NCI-H510A treated with DMSO at 0.1 percent for 48 hours (cell line): ENCODE measurements around the gene ADPRS.

Source experiments
- DNase-seq: peaks from one replicate; lab custom pipeline; 2025; lab: John Stamatoyannopoulos, UW

Gene ADPRS

GRCh38 chr1:36088577-36089392 is at the start of gene ADPRS:
Gene ADPRS (plus strand): TSS chr1:36088892. CDS start chr1:36088905, 13 bp downstream.
- peak; percentile 99 for DNase-seq

DNA sequence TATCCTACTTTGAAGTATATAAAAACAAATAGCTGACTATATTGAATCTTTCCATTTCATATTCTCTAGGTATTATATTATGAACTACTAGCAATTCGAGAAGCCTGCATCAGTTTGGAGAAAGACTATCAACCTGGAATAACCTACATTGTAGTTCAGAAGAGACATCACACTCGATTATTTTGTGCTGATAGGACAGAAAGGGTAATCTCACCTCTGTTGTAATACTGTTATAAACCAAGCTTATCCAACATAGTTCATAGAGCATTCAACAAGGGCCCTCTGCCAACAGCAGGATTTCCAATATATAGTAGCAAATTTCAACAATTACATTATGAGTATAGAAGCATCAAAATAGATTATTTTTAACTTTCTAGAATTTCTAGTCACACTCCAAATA is 48.5 kb upstream of the ADPRS start:
- no peak for DNase-seq

DNA sequence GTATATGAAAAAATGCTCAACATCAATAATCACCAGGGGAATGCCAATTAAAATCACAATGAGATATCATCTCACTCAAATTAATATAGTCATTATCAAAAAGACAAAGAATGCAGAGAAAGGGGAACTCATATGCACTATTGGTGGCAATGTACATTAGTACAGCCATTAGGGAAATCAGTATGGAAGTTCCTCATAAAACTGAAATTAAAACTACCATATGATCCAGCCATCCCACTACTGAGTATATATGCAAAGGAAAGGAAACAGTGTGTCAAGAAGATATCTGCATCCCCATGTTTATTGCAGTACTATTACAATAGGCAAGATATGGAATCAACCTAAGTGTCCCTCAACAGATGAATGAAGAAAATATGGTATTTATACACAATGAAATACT is 36.9 kb upstream of the ADPRS start:
- DNase-seq = no peak

DNA sequence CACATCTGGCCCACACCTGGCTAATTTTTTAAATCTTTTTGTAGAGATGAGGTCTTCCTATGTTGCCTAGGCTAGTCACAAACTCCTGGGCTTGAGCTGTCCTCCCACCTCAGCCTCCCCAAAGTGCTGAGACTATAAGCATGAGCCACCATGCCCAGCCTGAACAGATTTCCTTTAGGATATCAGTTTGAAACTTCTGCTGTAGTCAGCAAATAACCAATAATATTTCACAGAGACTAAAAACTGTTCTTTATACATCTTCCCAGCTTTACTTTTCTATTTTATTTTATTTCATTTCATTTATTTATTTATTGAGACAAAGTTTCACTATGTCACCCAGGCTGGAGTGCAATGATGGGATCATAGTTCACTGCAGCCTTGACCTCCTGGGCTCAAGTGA is 34.7 kb upstream of the ADPRS start:
- DNase-seq = no peak

GRCh38 chr1:36055706-36056105 is 33.0 kb upstream of the ADPRS start:
- DNase-seq = no peak

GRCh38 chr1:36062315-36062714 is 26.4 kb upstream of the ADPRS start:
- DNase-seq = no peak

- no peak for DNase-seq
These were observed 20.8 kb upstream of the ADPRS start for GRCh38 chr1:36067871-36068270.

DNA sequence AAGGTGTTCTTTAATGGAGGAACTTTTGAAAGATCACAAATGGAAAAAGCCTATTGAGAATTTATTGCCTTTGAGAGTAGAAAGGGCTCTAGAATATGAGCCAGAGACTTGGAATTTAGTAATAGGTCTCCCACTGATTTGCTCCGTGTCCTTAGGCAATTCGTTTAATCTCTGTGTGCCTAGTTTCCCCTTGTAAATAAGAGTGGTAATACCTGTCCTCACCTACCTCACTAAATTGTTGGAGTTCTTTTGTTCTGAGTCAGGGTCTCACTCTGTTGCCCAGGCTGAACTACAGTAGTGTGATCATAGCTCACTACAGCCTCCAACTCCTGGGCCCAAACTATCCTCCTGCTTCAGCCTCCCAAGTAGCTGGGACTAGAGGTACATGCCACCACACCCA is 19.8 kb upstream of the ADPRS start:
- DNase-seq = no peak

DNA sequence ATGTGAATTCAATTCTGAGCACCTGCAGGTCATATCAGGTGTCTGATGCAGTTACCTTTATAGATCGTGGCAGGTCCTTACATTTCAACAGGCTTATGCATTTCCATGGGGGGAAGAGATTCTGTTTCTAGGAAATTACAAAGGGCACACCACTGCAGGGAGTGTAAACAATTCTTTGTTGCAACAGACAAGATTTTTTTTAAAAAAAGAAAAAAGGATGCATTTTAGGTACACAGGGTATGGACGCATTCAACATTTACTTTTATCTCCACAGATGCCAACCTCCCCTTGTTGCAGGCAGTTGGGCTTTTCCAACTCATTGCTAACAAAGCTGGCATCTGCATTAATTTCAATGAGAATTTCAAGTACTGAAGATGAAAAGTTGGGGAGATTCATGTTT is 18.3 kb upstream of the ADPRS start:
- DNase-seq = peak; percentile 98

DNA sequence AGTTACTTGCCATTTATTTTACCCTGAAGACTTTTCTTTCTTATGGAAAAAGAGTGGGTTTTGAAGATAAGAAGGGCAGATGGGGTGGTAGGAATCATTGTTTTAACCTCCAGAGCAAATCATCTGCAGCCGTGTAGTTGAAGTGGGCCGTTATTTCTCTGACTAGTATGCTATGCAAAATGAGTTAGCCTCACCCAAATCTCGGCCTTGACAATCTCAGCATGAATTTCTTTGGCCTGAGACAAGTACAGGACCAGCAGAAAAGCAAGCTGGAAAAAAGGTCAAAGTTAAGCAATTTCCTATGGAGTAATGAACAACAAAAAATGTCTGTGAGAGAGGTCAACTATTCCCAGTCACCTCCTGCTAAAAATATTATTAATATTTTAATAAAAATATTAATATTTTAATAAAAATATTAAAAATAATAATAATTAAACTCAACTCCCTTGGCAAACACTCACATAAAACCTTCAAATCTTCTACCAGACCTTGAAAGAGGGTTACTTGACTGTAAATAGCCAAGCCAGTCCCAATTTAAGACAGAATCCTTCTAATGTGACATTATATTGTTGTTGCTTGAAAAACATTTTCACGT is 11.6 kb upstream of the ADPRS start:
- no peak for DNase-seq

DNA sequence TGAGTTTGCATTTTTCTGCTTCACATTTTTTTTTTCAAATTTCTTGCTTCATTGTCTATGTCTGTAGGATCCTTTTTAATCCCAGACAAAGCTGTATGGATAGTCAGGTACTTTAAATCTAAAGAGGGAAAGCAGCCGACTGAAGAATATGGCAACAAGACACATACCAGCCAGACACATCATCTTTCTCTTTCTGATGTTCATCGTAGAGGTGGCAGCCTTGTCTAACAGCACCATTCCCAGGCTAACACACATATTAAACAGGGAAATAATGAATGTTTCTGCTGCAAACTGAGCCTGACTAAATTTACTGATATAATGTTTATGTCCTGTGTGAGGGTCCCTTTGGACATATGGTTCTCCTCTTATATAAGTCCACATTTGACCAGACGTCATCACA is 8.5 kb upstream of the ADPRS start:
- no peak for DNase-seq

DNA sequence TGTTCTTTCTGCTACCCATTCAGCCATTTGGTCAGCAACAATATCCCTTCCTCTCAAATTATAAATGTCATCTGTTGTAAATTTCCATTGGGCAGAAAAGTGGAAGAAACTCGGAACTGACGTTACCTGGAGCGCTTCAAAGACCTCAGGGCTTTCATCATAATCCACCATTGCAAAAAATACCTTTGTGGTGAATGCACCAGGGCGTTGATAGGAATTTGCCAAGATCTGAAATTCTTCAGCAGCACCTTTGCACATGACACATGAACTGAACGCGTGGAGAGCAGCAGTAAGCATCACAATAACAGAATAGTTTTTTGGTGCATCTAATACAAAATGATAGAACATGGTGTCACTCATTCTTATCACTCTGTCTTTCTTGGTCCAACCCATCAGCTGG is 7.9 kb upstream of the ADPRS start:
- DNase-seq = no peak

GRCh38 chr1:36081926-36082485 is 6.7 kb upstream of the ADPRS start:
- DNase-seq = peak; percentile 72

DNA sequence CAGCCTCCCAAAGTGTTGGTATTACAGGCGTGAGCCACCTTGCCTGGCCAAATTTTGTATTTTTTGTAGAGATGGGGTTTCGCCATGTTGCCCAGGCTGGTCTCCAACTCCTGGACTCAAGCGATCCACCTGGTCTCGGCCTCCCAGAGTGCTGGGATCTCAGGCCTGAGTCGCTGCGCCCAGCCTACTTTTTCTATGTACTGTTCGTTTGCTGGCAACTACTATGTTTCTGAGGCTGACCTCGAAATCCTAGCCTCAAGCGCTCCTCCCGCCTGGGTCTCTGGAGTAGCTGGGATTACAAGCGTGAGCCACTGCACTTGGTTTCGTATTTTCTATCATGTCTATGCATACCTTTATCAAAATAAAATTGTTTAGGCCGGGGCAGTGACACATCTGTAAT is 5.5 kb upstream of the ADPRS start:
- DNase-seq = no peak

DNA sequence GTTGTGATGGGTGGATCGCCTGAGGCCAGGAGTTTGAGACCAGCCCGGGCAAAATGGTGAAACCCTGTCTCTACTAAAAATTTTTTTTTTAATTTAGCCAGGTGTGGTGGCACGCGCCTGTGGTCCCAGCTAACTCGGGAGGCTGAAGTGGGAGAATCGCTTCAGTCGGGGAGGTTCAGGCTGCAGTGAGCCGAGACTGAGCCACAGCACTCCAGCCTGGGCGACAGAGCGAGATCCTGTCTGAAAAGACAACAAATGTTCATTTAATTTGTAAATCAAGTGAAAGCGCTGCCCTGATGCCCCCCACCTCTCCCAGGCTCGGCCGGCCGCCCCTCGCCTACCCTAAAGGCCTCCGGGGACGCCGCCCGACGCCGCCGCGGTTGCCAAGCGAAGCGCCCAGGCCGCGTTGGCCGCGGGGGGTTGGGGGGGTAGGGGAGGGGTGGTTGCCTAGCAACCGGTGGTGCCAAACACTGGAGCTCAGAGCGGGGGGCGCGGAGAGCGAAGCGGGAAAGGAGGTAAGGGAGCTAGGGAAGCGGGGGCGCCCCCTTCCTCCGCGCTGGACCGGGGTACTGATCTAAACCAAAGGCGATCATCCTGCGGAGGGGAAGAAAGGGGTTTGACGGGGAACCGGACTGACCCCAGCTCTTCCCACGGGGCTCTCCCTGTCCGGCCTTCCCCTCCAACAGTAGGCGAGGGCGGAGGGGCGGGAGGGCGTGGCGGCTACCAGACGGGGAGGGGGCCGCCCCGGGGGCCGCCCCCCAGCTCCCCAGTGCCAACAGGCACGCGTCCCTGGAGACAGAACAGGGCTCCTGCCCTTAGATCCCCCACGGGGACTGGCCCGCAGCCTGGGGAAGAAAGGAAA is 4.8 kb upstream of the ADPRS start, which contains the start of gene TEKT2:
Gene TEKT2 (plus strand): TSS at position 460 of the 862 bp plus-strand sequence. CDS start 828 bp downstream, outside the sequence.
- peak; percentile 79 for DNase-seq

GRCh38 chr1:36084497-36085115 is 4.1 kb upstream of the ADPRS start:
- peak; percentile 79 for DNase-seq

- no peak for DNase-seq
These were observed 3.6 kb upstream of the ADPRS start for GRCh38 chr1:36085126-36085525.

DNA sequence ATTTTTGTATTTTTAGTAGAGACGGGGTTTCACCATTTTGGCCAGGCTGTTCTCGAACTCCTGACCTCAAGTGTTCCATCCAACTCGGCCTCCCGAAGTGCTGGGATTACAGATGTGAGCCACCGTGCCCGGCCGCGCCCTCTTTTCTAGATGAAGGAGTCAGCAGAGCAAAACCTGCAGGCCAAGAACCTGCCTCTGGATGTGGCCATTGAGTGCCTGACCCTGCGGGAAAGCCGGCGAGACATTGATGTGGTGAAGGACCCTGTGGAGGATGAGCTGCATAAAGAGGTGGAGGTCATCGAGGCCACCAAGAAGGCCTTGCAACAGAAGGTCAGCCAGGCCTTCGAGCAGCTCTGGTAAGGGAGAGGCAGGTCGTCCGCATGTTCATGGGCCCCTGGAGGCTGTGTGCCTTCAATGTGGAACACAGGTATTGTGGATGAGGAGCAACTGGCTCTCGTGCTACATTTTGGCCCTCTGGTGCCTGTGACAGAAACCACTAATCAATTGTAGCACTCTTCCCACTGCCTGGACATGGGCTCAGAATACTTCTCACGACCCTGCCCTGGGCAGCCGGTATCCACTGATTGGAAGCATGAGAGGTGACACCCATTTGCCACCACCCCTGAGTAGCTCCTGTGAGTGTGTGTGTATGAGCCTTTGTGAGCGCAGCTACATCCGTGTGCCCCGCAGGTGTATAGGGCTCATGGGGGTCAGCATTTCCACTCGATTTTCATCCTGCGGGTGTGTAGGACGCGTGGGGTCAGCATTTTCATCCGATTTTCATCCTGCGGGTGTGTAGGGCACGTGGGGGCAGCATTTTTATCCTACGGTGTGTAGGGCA is 2.8 kb upstream of the ADPRS start:
- no peak for DNase-seq

DNA sequence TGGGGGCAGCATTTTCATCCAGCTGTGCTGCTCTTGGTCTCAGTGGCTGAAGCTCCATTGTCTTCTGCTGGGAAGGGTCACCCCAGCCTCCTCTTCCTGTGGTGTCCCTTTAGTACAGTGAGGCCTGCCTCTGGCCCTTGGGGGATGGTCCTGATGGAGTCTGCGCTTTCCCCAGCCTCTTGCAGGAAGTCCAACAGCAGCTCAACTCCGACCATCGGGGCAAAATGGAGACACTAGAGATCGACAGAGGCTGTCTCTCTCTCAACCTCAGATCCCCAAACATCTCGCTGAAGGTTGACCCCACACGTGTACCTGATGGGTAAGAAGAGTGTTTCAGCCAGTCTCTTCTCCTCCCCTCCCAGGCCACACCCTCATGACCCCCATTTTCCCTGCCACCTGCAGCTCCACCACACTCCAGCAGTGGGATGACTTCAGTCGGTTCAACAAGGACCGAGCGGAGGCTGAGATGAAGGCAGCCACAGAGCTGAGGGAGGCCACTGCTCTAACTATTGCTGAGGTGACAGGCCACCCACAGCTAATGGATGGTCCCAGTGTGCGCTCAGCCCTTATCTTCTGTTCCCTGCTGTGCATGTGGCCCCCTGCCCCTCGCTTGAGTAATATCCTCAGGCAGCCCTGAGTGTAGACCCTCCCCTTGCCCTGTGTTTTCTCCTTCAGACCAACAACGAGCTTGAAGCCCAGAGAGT is 2.0 kb upstream of the ADPRS start:
- no peak for DNase-seq
